Activated CD4-positive, alpha-beta T cell treated with anti-CD3 and anti-CD28 coated beads for 24 hours (primary cell): ENCODE measurements around the gene DLX1.
"Not testable (repeated sequence)": the region's sequence is repeated elsewhere in the genome, so short reads cannot be mapped to it uniquely, and the experiment has no call there.

Experiments used
- DNase-seq, 2 donors: peaks; one replicate each; pipeline ENCODE4 v3.0.0-alpha.2; 2020; ENCODE audit warnings: low read depth in 2 of 2

DLX1 gene

DNA sequence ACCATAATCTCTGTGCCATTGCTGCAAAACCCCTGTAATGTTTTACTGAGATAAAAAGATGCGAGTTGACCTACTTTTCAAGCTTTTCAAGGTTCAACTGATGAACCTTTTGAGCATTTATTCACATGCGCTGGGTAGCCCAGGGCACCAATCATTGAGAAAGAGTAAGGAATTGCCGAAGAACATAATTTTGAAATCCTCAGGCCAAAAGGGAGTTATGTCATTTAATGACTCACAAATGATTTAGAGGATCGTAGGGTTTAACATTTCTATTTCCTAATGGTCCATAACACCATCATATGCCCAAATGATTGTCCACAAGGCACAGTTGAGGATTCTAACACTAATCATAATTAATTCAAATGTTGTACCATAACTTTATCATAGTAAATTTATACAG is 20.2 kb upstream of the DLX1 start:
- DNase-seq = no peak

- no peak for DNase-seq
These were observed 18.9 kb upstream of the DLX1 start for GRCh38 chr2:172066394-172066886.

GRCh38 chr2:172067905-172068304 is 17.4 kb upstream of the DLX1 start:
- not testable (repeated sequence) for DNase-seq

- DNase-seq = no peak
These were observed 14.4 kb upstream of the DLX1 start for GRCh38 chr2:172070936-172071335.

- DNase-seq = no peak
These were observed 13.0 kb upstream of the DLX1 start for GRCh38 chr2:172072303-172072702.

- no peak for DNase-seq
These were observed 12.6 kb upstream of the DLX1 start for GRCh38 chr2:172072706-172073105.

GRCh38 chr2:172073518-172073917 is 11.8 kb upstream of the DLX1 start:
- DNase-seq = no peak

DNA sequence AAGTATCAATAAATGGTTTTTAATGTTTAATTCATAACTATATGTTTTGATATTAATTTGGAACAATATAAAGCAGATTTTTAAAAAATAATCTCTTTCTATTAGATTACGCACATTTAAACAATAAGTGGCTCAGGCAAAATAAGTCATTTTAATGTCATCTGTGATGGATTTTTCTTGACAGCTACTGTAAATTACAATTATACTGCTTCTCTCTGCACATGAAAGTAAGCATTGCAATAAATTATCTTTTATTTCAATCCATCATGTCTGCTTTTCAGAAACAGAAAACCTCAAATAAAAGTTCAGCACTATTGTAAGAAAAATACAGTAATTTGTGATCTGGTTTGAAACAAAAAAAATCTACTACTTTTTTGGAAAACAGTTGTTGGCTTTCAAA is 11.1 kb upstream of the DLX1 start:
- DNase-seq = no peak

DNA sequence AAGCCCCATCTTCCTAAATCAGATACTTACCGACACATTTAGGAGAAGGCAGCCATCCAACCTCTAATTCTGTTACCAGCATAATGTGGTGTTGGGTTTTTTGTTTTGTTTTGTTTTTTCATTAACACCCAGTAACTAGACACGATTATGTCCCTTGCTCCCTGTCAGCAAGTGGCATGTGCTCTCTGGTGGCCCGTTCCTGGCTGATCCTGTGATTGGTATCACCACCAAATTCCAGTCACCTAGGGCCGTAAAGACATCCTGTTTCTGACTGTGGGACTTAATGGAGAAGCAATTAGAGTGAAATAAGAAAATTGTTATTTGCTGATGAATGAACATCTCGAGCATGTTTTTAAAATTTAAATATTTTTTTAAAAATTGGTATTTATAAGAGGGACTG is 5.9 kb upstream of the DLX1 start:
- no peak for DNase-seq

- no peak for DNase-seq
These were observed 5.3 kb upstream of the DLX1 start for GRCh38 chr2:172079838-172080640.

DNA sequence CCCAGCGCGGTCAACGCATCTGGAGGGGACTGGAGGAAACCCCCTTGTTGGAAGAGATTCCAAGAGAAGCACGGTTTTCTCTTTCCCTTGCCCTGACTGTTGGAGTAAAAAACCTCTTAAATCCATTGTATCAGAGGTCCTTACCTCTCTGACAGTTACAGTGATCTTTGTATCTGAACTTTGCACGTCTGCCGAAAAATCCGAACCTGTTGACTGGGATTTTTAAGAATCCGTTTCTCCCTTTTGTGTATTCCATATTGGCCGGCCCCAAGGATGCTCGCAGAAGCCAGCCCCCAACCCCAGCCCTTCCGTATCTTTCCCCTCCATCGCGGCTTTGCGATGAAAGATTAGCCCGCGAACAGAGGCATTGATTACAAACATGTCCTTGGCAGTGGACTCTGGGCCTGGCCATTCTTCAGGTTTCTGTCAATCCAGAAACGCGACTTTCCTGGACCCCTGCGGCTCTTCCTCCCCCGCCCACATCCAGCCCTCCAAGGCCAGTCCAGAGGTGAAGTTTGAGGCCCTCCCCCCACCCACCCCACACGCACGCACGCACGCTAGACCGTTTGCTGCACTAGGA is 4.6 kb upstream of the DLX1 start:
- no peak for DNase-seq

GRCh38 chr2:172081221-172082022 is 3.9 kb upstream of the DLX1 start:
- DNase-seq = no peak

DNA sequence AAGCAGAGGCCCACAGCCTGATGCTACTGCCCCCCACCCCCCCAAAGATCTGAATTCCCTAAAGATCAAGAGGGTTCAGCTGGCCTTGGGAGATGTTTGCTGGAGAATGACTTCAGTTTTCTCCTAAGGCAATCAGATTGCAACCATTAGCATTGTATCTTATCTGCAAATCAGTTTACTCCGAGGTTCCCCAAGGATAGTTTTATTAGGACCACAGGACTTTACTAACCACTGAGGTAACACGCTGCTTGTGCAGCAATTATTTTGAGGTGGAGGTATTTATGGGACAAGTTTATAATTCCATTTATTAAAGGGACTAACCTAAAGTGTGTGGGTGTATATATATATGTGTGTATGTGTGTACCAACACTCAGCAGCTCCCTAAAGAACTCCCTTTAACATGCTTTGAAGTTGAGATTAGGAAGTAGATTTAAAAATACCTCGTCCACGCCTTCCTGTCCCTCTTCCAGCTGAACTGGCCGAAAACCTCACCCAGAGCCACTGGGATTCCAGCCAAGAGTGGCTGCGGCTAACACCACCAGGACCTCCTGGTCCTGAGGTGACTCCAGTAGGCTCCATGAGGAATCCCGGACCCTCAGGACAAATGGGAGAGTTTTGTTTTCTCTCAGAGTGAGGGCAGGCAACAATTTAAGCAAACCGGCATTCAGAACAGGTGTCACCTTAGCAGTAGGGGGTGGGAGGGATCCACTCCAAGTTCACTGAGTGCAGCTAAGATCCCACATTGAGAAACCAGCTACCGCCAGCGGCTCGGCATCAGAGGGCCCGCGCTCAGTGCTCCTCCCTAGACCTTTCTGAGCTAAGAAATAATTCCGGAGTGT is 3.0 kb upstream of the DLX1 start:
- no peak for DNase-seq

DNA sequence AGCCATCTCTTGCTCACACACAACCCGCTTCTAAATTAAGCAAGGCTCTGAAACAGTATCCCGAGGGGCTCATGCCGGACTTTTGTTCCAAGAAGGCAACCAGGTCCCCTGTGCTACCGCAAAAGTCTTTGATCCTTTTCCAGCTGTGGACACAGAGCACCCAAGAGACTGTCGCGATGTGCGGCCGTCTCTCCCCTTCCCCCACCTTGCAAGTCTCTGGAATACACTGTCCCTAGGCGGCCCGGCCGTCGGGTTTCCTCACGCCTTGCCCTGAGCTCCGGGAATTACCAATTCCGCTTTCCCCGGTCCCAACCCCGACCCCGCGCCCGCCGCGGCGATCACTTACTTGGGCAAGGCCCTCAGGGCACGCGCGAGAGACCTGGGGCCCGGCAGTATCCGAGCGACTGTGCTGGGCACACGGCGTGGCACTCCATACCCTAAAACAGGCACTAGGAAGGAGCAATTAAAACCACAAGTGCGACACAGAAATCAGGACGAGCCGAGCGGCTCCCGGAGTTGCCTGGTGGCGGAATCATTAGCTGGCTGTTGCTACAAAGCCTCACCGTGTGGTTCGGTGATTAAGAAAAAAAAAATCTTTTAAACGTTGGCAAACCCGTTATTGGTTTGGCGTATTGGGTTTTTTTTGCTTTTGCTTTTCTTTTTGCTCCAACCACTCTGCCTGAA is 2.2 kb upstream of the DLX1 start:
- DNase-seq = no peak

DNA sequence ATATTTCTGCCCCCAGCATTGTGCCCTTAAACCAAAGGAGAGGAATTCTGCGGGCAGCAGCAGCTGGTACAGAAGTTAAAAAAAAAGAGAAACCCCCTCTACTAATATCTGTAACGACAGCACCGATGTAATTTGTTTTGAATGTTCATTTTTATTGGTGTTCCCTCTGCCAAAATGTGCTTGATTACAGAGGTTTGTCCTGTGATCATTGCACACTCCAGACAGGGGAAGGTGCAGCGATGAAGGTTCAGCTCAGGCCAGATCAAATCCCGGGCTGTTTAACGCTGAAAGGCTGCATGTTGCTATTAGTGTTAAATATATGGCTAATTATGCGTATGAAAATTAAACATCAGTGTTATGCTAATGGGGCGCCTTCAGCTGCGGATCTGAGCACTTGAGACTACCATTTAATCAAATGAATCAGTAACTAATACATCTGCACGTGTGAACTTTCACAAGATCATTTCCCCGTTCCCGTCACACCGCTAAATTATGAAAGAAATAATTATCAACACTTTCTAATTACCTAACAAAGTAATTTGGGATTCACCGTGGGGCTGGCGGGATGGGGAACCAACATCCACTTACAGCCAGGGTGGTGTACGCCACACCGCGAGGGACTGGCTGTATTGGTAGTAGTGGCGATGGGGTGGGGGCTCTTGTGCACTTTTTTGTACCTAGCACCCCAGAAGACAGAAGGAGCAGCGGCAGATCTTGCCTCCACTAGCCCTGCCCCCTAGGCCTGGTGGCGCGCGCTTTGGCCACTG is 1.5 kb upstream of the DLX1 start:
- DNase-seq = no peak

DNA sequence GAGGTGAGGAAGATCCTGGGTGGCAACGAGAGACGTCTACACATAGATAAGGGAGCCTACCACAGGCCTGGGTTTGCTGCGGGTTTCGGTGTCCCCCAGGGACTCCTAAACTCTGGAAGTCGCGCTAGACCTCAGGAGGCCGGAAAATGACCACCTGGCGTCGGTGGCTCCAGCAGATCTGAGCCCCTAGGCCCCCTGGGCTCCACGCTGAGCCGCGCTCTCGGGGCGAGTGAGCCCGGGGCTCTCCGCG is 987 bp upstream of the DLX1 start:
- no peak for DNase-seq

- DNase-seq = no peak
These were observed 455 bp upstream of the DLX1 start for GRCh38 chr2:172084645-172085459.

- no peak for DNase-seq
These were observed 1.2 kb downstream of the DLX1 start for GRCh38 chr2:172086241-172087206.
